Measurements from ENCODE around the gene MTX1.

MTX1 gene

DNA sequence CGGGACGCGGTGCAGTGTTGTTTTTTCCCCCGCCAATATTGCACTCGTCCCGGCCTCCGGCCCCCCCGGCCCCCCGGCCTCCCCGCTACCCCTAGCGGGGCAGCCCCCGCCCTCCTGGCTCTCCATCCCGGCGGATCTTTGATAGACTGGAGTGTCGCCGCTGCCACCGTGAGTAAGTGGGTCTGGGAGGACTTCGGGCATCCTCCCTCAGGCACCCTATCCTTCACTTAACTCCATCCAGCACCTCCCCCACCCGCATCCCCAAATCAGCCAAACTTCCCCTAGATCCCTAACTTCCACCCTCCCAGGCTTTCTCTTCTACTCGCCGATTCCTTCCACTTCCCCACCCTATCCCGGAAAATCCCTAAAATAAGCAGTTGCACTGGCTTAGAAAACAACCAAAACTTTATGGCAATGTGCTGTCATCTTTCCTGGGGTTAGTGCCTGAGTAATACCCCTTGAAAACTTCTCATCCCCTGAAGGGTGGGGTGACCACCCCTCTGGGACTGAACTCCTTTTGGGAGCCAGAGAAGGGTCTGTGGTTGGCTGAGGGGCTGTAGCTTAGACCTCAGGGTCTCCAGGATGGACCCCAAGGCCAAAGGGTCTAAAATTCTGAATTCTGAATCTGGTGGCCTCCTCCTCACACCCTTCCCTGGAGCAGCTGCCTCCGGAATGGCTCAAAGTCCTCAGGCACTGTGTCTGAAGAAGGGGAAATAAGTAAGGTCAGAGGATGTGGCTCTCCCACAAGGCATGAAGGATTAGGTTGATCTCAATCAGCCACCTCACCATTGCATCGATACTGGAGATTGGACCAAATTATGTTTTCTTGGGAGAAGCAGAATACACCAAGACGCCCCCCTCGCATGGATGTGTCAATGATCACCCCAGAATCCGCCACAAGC is 13.0 kb upstream of the MTX1 start:
- H3K4me3 ChIP-seq (ENCODE audit: low read length): peak overlapping the region; percentile 82
- H3K79me2 ChIP-seq (ENCODE audit: control insufficient read depth, low read length): no peaks in the 10 kb centered on the region; the same call in 1 of the 2 replicates
- peaks cover 11% of the 10 kb centered on the region; the same call in 1 of the 2 replicates for H3F3A ChIP-seq (ENCODE audit: control insufficient read depth, insufficient read depth)
- H3K4me1 ChIP-seq (ENCODE audit: control insufficient read depth, low read length): peaks cover 34% of the 10 kb centered on the region
- 0 out of 2 replicates have a peak, but pooled peaks cover 5% of the 10 kb centered on the region for H3K36me3 ChIP-seq (ENCODE audit: control insufficient read depth, low read length)
- H3K4me2 ChIP-seq (ENCODE audit: low read length): peak overlapping the region; percentile 87
- no peaks in the 10 kb centered on the region for H4K20me1 ChIP-seq (ENCODE audit: control insufficient read depth, insufficient read depth, low read depth, low read length)
- H3K27ac ChIP-seq (ENCODE audit: low read depth, low read length): no peak overlapping the region
- H3K9me2 ChIP-seq (replicated peaks; ENCODE audit: control insufficient read depth, low read length): no peaks in the 10 kb centered on the region
- TF ChIP-seq EZH2phosphoT487 (IDR thresholded peaks at IDR 0.05; ENCODE audit: borderline replicate concordance, low read length): no peak
- TF ChIP-seq, protein P1, sequence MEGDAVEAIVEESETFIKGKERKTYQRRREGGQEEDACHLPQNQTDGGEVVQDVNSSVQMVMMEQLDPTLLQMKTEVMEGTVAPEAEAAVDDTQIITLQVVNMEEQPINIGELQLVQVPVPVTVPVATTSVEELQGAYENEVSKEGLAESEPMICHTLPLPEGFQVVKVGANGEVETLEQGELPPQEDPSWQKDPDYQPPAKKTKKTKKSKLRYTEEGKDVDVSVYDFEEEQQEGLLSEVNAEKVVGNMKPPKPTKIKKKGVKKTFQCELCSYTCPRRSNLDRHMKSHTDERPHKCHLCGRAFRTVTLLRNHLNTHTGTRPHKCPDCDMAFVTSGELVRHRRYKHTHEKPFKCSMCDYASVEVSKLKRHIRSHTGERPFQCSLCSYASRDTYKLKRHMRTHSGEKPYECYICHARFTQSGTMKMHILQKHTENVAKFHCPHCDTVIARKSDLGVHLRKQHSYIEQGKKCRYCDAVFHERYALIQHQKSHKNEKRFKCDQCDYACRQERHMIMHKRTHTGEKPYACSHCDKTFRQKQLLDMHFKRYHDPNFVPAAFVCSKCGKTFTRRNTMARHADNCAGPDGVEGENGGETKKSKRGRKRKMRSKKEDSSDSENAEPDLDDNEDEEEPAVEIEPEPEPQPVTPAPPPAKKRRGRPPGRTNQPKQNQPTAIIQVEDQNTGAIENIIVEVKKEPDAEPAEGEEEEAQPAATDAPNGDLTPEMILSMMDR (IDR thresholded peaks at IDR 0.05; ENCODE audit: low read depth, low read length, poor library complexity, severe bottlenecking): no peak
- no peaks in the 10 kb centered on the region for H3K9me3 ChIP-seq (ENCODE audit: control insufficient read depth, insufficient read depth, low read length)
- H3K27me3 ChIP-seq (ENCODE audit: control insufficient read depth, low read length): no peaks in the 10 kb centered on the region

DNA sequence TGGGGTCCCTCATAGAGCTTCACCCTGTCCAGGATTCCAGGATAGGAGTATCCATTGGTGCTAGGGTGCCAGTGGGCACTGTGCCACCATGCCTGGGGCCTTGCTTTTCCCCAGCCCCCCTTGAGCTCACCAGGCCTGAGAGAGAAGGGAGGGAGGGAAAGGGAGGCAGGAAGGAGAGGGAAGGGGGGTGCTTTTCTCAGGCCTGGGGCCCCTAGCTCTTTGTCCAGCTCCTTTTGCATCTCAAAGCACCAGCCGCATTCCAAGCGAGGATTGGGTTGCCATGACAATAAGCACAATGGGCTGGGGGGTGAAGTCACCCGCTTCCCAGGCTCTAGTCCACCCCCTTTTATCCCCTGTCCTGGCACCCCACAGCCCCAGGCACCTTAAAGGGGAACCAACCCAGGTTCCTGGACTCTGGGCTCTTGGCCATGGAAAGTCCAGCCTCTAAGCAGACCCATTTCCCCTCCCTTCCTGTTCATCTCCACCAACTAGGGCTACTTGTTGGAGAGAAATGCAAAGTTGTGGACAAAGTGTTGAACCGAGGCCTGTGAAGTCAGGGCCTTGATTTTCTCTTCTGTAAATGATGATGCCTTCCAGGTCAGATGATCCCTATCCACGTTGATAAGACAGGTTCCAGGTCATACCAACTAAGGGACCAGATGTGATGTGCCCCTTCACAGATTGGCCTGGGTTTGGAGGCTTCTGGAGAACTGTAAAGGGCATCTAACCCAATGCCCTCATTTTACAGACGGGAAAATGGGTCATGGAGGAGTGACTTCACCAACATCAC is 12.2 kb upstream of the MTX1 start:
- no peaks in the 10 kb centered on the region for H3K9me3 ChIP-seq (ENCODE audit: control insufficient read depth, insufficient read depth, low read length)
- no peak for TF ChIP-seq EZH2phosphoT487 (IDR thresholded peaks at IDR 0.05; ENCODE audit: borderline replicate concordance, low read length)
- TF ChIP-seq, protein P1 (IDR thresholded peaks at IDR 0.05; ENCODE audit: low read depth, low read length, poor library complexity, severe bottlenecking): no peak
- peaks cover 34% of the 10 kb centered on the region for H3K4me1 ChIP-seq (ENCODE audit: control insufficient read depth, low read length)
- H3K4me2 ChIP-seq (ENCODE audit: low read length): peak overlapping the region; percentile 87; the same call in 1 of the 2 replicates
- no peaks in the 10 kb centered on the region for H3K27me3 ChIP-seq (ENCODE audit: control insufficient read depth, low read length)
- no peak overlapping the region for H3K27ac ChIP-seq (ENCODE audit: low read depth, low read length)
- no peaks in the 10 kb centered on the region; the same call in 1 of the 2 replicates for H3K79me2 ChIP-seq (ENCODE audit: control insufficient read depth, low read length)
- H3F3A ChIP-seq (ENCODE audit: control insufficient read depth, insufficient read depth): peaks cover 11% of the 10 kb centered on the region; the same call in 1 of the 2 replicates
- no peaks in the 10 kb centered on the region for H4K20me1 ChIP-seq (ENCODE audit: control insufficient read depth, insufficient read depth, low read depth, low read length)
- no peak overlapping the region for H3K4me3 ChIP-seq (ENCODE audit: low read length)
- 0 out of 2 replicates have a peak, but pooled peaks cover 5% of the 10 kb centered on the region for H3K36me3 ChIP-seq (ENCODE audit: control insufficient read depth, low read length)
- no peaks in the 10 kb centered on the region for H3K9me2 ChIP-seq (replicated peaks; ENCODE audit: control insufficient read depth, low read length)

DNA sequence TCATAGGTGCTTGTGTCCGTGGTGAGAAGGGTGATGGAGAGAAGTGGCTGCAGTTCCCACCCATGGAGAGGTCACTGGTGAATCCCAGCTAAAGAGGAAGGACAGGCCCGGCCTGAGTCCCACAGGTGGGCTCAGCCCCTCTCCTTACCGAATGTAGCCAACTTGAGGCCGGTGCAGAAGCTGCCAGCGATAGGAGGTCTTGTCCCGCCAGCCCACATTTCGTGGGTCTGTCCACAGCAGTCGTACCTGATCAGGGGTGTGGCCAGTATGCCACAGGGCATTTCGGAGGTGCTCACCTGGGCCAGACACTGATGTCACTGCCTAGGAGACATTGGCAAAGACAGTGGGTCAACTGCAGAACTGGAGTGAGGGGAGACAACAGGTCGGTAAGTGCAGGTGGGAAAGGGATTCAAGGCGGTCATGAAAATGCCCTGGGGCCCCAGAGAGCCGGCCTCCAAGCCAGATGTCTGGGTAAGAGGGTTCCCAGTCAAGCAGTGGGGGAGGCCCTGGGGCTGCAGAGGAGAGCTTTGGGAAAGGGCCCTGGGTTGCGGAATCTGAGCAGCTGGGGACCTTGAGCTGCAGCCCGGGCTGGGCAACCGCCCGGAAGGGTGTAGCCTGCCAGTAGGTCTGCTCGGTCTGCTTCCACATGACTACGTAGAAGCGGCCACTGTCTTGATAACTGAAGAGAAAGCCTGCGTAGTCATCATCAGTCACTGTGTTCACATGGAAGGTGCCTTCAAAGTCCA is 11.4 kb upstream of the MTX1 start:
- Histone ChIP-seq H3K9me3 (ENCODE audit: control insufficient read depth, insufficient read depth, low read length) (no peaks in the 10 kb centered on the region), H3K4me1 (ENCODE audit: control insufficient read depth, low read length) (peaks cover 34% of the 10 kb centered on the region), H3K27ac (ENCODE audit: low read depth, low read length) (no peak overlapping the region), H3K4me2 (ENCODE audit: low read length) (no peak overlapping the region), H3K79me2 (ENCODE audit: control insufficient read depth, low read length) (no peaks in the 10 kb centered on the region; the same call in 1 of the 2 replicates), H3K9me2 (replicated peaks; ENCODE audit: control insufficient read depth, low read length) (no peaks in the 10 kb centered on the region), H3F3A (ENCODE audit: control insufficient read depth, insufficient read depth) (peaks cover 9% of the 10 kb centered on the region; the same call in 1 of the 2 replicates), H3K27me3 (ENCODE audit: control insufficient read depth, low read length) (no peaks in the 10 kb centered on the region), H3K4me3 (ENCODE audit: low read length) (no peak overlapping the region), H4K20me1 (ENCODE audit: control insufficient read depth, insufficient read depth, low read depth, low read length) (no peaks in the 10 kb centered on the region), H3K36me3 (ENCODE audit: control insufficient read depth, low read length) (0 out of 2 replicates have a peak, but pooled peaks cover 5% of the 10 kb centered on the region)
- no peak for TF ChIP-seq EZH2phosphoT487 (IDR thresholded peaks at IDR 0.05; ENCODE audit: borderline replicate concordance, low read length)
- TF ChIP-seq, protein P1 (IDR thresholded peaks at IDR 0.05; ENCODE audit: low read depth, low read length, poor library complexity, severe bottlenecking): no peak

Measured in DOHH2 (cell line).